ENCODE data around the gene SERTM1.

SERTM1 gene

DNA sequence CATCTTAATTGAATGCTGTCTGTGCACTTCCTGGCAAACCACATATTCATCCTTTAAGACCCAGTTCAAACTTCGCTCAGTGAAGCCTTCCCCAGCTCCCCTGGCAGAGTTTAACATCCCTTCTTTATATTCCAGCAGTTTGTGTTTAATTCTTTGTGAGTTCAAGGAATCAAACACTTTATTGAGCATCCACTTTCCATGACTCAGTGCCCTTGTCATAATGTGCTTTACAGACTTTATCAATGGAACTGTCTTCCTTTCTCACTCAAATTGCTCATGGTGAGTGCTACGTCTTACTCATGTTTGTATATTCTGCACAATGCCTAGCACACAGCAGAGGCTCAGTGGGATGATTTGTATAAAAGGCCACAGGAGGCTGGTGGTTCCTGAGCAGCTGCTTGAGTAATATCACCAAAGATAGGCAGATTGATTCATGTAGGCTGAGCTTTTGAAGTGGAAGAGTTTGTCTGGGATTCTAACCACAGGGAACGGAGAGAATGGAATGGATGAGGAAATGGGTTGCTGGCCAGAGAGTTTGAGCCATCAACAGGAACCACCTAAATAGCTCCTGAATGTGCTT, 44.2 kb downstream of the SERTM1 start:
- DNase-seq = no peak
- Histone ChIP-seq H3K27me3 (no peaks in the 10 kb centered on the region), H3K4me3 (no peak overlapping the region), H3K36me3 (no peaks in the 10 kb centered on the region), H3K27ac (no peak overlapping the region), H3K9me3 (no peaks in the 10 kb centered on the region), H3K4me1 (no peaks in the 10 kb centered on the region)
- TF ChIP-seq, protein P1, sequence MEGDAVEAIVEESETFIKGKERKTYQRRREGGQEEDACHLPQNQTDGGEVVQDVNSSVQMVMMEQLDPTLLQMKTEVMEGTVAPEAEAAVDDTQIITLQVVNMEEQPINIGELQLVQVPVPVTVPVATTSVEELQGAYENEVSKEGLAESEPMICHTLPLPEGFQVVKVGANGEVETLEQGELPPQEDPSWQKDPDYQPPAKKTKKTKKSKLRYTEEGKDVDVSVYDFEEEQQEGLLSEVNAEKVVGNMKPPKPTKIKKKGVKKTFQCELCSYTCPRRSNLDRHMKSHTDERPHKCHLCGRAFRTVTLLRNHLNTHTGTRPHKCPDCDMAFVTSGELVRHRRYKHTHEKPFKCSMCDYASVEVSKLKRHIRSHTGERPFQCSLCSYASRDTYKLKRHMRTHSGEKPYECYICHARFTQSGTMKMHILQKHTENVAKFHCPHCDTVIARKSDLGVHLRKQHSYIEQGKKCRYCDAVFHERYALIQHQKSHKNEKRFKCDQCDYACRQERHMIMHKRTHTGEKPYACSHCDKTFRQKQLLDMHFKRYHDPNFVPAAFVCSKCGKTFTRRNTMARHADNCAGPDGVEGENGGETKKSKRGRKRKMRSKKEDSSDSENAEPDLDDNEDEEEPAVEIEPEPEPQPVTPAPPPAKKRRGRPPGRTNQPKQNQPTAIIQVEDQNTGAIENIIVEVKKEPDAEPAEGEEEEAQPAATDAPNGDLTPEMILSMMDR (IDR thresholded peaks at IDR 0.05) = no peak
- intact Hi-C loops (cut with DNase I; ENCODE audit: low total_unique reads) = no loop called here

DNA sequence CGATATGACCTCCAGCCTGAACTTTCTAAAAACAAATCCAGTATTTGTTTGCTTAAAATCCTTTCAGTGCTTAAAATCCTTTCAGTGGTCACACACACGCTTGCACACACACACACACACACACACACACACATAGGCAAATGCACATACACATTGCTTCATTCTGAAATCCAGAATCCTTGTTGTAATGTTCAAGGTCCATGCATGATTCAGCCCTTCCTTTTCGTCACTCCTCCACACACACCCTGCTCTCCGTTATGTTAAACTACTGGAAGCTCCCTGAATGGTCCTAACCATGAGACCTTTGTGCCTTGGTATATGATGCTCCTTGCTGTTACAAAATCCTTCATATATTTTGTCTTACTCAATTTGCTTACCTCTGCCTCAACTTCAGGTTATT, 44.9 kb downstream of the SERTM1 start:
- intact Hi-C loops (cut with DNase I; ENCODE audit: low total_unique reads) = no loop called here
- Histone ChIP-seq H3K9me3 (no peaks in the 10 kb centered on the region), H3K36me3 (no peaks in the 10 kb centered on the region), H3K4me3 (no peak overlapping the region), H3K27ac (no peak overlapping the region), H3K4me1 (no peaks in the 10 kb centered on the region), H3K27me3 (no peaks in the 10 kb centered on the region)
- no peak for DNase-seq
- TF ChIP-seq, protein P1 (IDR thresholded peaks at IDR 0.05) = no peak

DNA sequence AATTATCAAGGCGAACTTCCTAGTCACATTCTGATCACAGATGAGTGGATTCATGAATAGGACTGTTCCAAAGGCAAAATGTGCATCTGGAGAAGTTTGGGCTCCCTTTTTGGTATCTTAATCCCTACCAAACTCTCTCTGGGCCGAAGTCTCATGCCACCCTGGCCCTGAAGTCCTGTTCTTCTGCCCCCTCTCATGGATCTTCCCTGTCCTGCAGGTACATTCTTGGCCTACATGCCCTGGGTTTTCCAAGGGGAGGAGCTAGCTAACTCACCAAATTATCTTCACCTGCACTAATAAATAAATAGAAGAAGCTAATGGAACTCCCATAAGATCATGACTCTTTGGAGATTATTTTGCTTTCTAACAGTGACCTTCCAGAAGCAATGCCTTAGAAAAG, 50.3 kb downstream of the SERTM1 start:
- Histone ChIP-seq H3K4me1 (no peaks in the 10 kb centered on the region), H3K27ac (no peak overlapping the region), H3K4me3 (no peak overlapping the region), H3K9me3 (no peaks in the 10 kb centered on the region), H3K27me3 (no peaks in the 10 kb centered on the region), H3K36me3 (no peaks in the 10 kb centered on the region)
- DNase-seq = no peak
- TF ChIP-seq, protein P1 (IDR thresholded peaks at IDR 0.05) = no peak
- intact Hi-C loops (cut with DNase I; ENCODE audit: low total_unique reads) = no loop called here

DNA sequence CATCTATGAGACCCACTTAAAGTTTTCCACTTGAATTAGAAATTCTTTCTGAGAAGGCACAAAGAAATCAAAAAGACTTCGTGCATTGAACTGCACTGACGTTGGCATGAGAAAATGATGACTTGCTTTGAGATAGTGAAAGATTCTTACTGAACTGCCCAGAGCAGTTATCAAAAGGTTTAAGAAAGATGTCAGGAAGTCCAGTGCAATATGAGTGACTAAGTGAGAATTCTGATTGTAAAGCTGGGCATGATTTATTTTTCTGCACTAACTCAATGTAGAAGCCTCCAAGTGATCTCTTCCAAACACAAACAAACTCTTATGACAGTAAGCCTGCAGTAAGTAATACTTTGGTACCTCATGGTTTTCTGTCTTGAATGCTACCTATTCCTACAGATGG, 52.1 kb downstream of the SERTM1 start:
- no peaks in the 10 kb centered on the region for H3K36me3 ChIP-seq
- no peak for DNase-seq
- H3K9me3 ChIP-seq = no peaks in the 10 kb centered on the region
- TF ChIP-seq, protein P1 (IDR thresholded peaks at IDR 0.05) = no peak
- no peaks in the 10 kb centered on the region for H3K27me3 ChIP-seq
- intact Hi-C loops (cut with DNase I; ENCODE audit: low total_unique reads) = no loop called here
- H3K4me3 ChIP-seq = no peak overlapping the region
- H3K4me1 ChIP-seq = no peaks in the 10 kb centered on the region
- no peak overlapping the region for H3K27ac ChIP-seq

DNA sequence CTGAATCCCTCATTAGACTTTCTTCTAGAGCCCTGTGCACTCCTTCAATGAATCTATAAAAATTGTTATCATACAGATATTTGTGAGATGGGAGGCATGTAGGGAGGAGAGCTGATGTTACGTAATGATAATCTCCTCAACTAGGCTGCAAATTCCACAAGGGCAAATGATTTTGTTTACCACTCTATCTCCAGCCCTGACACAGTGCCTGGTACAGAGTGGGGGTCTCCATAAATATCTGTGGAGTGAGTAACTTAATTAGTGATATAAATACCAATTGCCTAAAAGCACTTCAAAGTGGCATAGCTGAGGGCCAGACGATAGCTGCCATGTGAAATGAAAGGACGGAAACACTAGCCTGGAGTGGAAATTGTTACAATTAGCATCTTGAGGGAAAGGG, 54.2 kb downstream of the SERTM1 start:
- Histone ChIP-seq H3K9me3 (no peaks in the 10 kb centered on the region), H3K27ac (no peak overlapping the region), H3K27me3 (no peaks in the 10 kb centered on the region), H3K4me1 (no peaks in the 10 kb centered on the region), H3K4me3 (no peak overlapping the region), H3K36me3 (no peaks in the 10 kb centered on the region)
- no peak for DNase-seq
- TF ChIP-seq, protein P1 (IDR thresholded peaks at IDR 0.05) = no peak
- intact Hi-C loops (cut with DNase I; ENCODE audit: low total_unique reads) = no loop called here
